GM12878 (cell line): ENCODE results near the gene ANKRD33.
A peak's percentile ranks its signal among the peaks of the same experiment; 100 is the strongest.

Experiments
- ATF3 ChIP-seq: IDR thresholded peaks from 2 replicates; pipeline ENCODE4 v1.6.1; 2011; ENCODE audit warnings: low read depth, mild to moderate bottlenecking, low read length, moderate library complexity, borderline replicate concordance; ENCODE audit errors: extremely low read depth
- CEBPZ ChIP-seq: fragments of 150-350 bp; IDR thresholded peaks from 2 replicates; pipeline ENCODE4 v1.6.1; 2016; ENCODE audit warnings: low read depth, low read length
- CREB1 ChIP-seq: IDR thresholded peaks from 2 replicates; pipeline ENCODE4 v1.6.1; 2012; ENCODE audit warnings: low read depth, mild to moderate bottlenecking, inconsistent platforms
- CTCF ChIP-seq, 3 experiments: IDR thresholded peaks in 2 of 3; conservative IDR thresholded peaks in 1 of 3; 2 replicates each; pipeline ENCODE4 v1.5.1; 2011; ENCODE audit warnings: low read depth in 3 of 3, low read length in 3 of 3, mild to moderate bottlenecking in 3 of 3, control low read depth in 2 of 3, moderate library complexity in 2 of 3, inconsistent platforms in 1 of 3, mixed read lengths in 1 of 3; ENCODE audit not compliant: control insufficient read depth in 2 of 3, insufficient read depth in 1 of 3; ENCODE audit errors: extremely low read depth in 1 of 3
- EP300 ChIP-seq, 2 experiments: fragments of 150-350 bp in 1 of 2; IDR thresholded peaks; 2 replicates each; pipeline ENCODE4 v1.6.1; 2011 to 2012; ENCODE audit warnings: low read depth in 2 of 2, low read length in 2 of 2, borderline replicate concordance in 1 of 2, improper control_type of control experiment in 1 of 2, inconsistent platforms in 1 of 2; ENCODE audit not compliant: control insufficient read depth in 1 of 2
- ESRRA ChIP-seq: IDR thresholded peaks from 2 replicates; pipeline ENCODE4 v1.6.1; 2012; ENCODE audit warnings: mild to moderate bottlenecking, low read length, improper control_type of control experiment
- MTA3 ChIP-seq: IDR thresholded peaks from 2 replicates; pipeline ENCODE4 v1.6.1; 2012; ENCODE audit warnings: low read length, inconsistent platforms, borderline replicate concordance
- POLR2A ChIP-seq: IDR thresholded peaks from 2 replicates; pipeline ENCODE4 v1.6.1; 2011; ENCODE audit warnings: low read depth, mild to moderate bottlenecking, low read length
- POLR2AphosphoS2 ChIP-seq: IDR thresholded peaks from 2 replicates; pipeline ENCODE4 v1.6.1; 2011; ENCODE audit warnings: low read depth, mild to moderate bottlenecking, low read length, improper control_type of control experiment, moderate library complexity
- POLR2AphosphoS5 ChIP-seq: IDR thresholded peaks from 2 replicates; pipeline ENCODE4 v1.6.1; 2011; ENCODE audit warnings: mild to moderate bottlenecking, low read length, inconsistent platforms
- RAD51 ChIP-seq: fragments of 450-650 bp; IDR thresholded peaks from 2 replicates; pipeline ENCODE4 v1.6.1; 2016; ENCODE audit warnings: moderate library complexity, mild to moderate bottlenecking, inconsistent platforms
- RELB ChIP-seq: fragments of 450-650 bp; IDR thresholded peaks from 2 replicates; pipeline ENCODE4 v1.6.1; 2017; ENCODE audit warnings: low read depth, mild to moderate bottlenecking, moderate library complexity
- REST ChIP-seq: IDR thresholded peaks from 2 replicates; pipeline ENCODE4 v1.6.1; 2012; ENCODE audit warnings: mild to moderate bottlenecking, low read depth, low read length
- SPI1 ChIP-seq: IDR thresholded peaks from 2 replicates; pipeline ENCODE4 v1.6.1; 2011; ENCODE audit warnings: low read depth, mild to moderate bottlenecking, low read length, moderate library complexity, borderline replicate concordance; ENCODE audit not compliant: insufficient read depth

- TF ChIP-seq POLR2AphosphoS2: no peak
- no peak for TF ChIP-seq MTA3
- TF ChIP-seq SPI1: peak; percentile 51; the same call in 1 of the 2 replicates
- no peak for TF ChIP-seq CEBPZ
- no peak for TF ChIP-seq CTCF (IDR thresholded peaks at IDR 0.05 in 2 of 3, conservative IDR thresholded peaks at IDR 0.05 in 1 of 3; ENCODE audit: control insufficient read depth in 2 of 3, extremely low read depth in 1 of 3, insufficient read depth in 1 of 3, low read depth in 3 of 3, low read length in 3 of 3)
- no peak for TF ChIP-seq RAD51
- TF ChIP-seq ESRRA: no peak
- no peak for TF ChIP-seq CREB1
- no peak for TF ChIP-seq RELB
- no peak for TF ChIP-seq ATF3
- TF ChIP-seq POLR2A: no peak
- no peak for TF ChIP-seq REST
- TF ChIP-seq POLR2AphosphoS5: no peak
- no peak for TF ChIP-seq EP300 (IDR thresholded peaks at IDR 0.05; ENCODE audit: borderline replicate concordance in 1 of 2, control insufficient read depth in 1 of 2, low read depth in 2 of 2, low read length in 2 of 2)
These were observed 37.6 kb downstream of the ANKRD33 start for GRCh38 chr12:51925346-51926063.
